Suppressor macrophage (primary cell): ENCODE data around the gene CCL20.

Experiments
- DNase-seq, 4 experiments: peaks; one replicate each; pipeline ENCODE4 v3.0.0-alpha.2; 2020 to 2022

The CCL20 gene

GRCh38 chr2:227834916-227835650 lies 21.4 kb downstream of the CCL20 start:
- DNase-seq: peak in 2 of 4 experiments; percentile 23 to 27

GRCh38 chr2:227839339-227840129 lies 25.9 kb downstream of the CCL20 start:
- peak in 3 of 4 experiments; percentile 36 to 58 (median 47) for DNase-seq

- peak in 1 of 4 experiments; percentile 26 for DNase-seq
Measured at GRCh38 chr2:227846831-227847230, 33.2 kb downstream of the CCL20 start.

GRCh38 chr2:227848146-227848545 lies 34.5 kb downstream of the CCL20 start:
- DNase-seq: no peak

GRCh38 chr2:227848586-227848985 lies 34.9 kb downstream of the CCL20 start:
- DNase-seq: no peak

- DNase-seq: no peak
Measured at GRCh38 chr2:227849906-227850305, 36.3 kb downstream of the CCL20 start.

GRCh38 chr2:227853204-227853629 lies 39.6 kb downstream of the CCL20 start:
- DNase-seq: no peak

- no peak for DNase-seq
Measured at GRCh38 chr2:227853765-227854271, 40.2 kb downstream of the CCL20 start.

GRCh38 chr2:227855440-227855839 lies 41.8 kb downstream of the CCL20 start:
- DNase-seq: no peak

- no peak for DNase-seq
Measured at GRCh38 chr2:227856697-227857096, 43.1 kb downstream of the CCL20 start.

- no peak for DNase-seq
Measured at GRCh38 chr2:227860221-227860641, 46.6 kb downstream of the CCL20 start.

- no peak for DNase-seq
Measured at GRCh38 chr2:227861011-227861410, 47.4 kb downstream of the CCL20 start.

- peak; percentile 65 to 81 (median 67) for DNase-seq
Measured at GRCh38 chr2:227862227-227862740, 48.6 kb downstream of the CCL20 start.

GRCh38 chr2:227862741-227863588 lies 49.3 kb downstream of the CCL20 start:
- peak; percentile 58 to 80 (median 62) for DNase-seq

GRCh38 chr2:227864161-227864756 lies 50.6 kb downstream of the CCL20 start:
- no peak for DNase-seq

- DNase-seq: no peak
Measured at GRCh38 chr2:227865291-227865690, 51.6 kb downstream of the CCL20 start.
